T-helper 9 cell (primary cell): ENCODE results near the gene IFI27.
"Not testable (repeated sequence)": the region's sequence is repeated elsewhere in the genome, so short reads cannot be mapped to it uniquely, and the experiment has no call there.

Source experiments
- DNase-seq: peaks from one replicate; pipeline ENCODE4 v3.0.0-alpha.2; 2020

Gene IFI27

GRCh38 chr14:94126800-94127199 lies 16.3 kb downstream of the IFI27 start:
- DNase-seq, result no peak

- no peak for DNase-seq
Measured at GRCh38 chr14:94127330-94127729, 16.8 kb downstream of the IFI27 start.

DNA sequence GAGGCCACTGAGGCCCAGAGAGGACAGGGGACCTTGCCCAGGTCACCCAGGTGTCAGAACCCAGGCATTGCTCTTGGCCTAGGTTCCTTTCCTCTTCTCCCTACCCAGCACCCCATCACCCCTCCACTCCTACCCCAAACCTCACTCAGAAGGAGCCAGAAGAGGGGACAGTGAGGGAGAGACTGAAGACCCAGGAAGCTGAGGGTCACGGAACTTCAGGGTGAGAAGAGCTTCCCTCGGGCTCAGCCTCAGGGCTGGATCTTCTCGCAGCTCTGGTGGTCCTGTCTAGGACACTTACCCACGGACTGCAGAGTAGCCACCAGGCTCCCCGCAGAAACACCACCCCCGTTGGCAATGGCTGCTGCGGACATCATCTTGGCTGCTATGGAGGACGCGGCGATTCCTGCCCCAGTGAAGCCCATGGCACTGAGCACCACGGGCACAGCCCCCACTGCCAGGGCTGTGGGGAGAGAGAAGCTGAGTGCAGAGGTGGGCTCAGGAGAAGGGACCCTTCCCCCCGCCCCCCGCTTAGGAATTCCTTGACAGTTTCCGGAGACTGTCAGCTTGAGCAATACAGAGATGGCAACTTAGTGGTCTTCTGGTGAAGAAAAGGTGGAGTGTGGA lies 17.8 kb downstream of the IFI27 start:
- no peak for DNase-seq

DNA sequence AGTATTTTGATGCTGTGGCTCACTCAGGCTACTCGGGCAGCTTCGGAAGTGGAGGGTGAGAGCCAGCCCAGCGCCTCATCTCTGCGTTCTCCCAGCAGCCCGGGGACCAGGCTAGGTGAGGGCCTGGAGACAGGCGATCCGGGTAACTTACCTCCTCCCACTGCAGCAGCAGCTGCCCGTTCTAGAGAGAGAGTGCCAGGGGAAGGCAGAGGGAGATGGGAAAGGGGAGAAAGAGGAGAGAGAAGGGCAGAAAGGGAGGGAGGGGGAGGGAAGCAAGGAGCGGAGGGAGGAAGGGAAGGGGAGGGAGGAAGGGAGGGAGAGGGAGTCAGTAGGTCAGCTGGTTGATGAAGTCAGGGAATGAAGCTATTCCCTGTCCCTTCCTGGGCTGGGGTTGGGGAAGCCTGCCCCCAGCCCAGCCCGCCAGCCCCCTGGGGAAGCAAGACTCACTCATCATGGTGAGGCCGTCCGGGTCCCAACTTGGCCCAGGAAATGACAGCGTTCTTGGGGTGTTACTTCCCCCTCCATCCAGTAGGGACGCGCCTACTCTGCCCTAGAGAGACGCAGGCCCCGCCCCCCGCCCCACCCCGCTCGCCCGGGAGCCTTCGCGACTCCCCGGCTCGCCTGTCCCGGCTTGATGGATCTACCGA lies 18.7 kb downstream of the IFI27 start, which contains the start of gene IFI27L2:
Gene IFI27L2 (minus strand): TSS at position 494 of the 647 bp plus-strand sequence. CDS start 40 bp downstream, at position 454.
- DNase-seq, result peak; percentile 63

- peak; percentile 21 for DNase-seq
Measured at GRCh38 chr14:94129758-94130414, 19.4 kb downstream of the IFI27 start.

DNA sequence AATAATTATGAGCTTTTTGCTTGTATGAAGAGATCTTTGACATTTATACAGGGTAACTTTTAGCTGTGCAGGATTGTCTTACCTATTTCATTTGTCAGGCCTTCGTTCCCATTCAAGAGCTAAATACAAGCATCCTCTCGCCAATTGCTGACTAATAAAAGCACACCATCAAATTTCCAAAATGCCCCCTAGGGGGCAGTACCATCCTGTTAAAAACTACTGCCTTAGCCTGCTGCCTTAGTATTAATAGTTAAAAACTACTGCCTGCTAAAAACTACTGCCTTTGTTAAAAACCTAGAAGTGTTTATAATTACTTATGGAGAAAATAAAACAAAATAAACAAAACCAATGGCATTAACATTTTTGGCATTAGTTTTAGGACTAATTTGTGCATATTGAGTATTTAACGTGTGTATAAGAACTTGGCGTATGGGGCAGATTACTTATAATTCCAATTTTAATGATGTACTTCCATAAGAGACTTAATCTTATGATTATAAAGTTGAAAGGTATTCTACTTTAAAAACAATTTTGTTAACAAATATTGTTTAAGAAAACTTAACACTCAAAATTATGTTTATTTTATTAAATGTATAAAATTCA lies 21.9 kb downstream of the IFI27 start:
- peak; percentile 38 for DNase-seq

DNA sequence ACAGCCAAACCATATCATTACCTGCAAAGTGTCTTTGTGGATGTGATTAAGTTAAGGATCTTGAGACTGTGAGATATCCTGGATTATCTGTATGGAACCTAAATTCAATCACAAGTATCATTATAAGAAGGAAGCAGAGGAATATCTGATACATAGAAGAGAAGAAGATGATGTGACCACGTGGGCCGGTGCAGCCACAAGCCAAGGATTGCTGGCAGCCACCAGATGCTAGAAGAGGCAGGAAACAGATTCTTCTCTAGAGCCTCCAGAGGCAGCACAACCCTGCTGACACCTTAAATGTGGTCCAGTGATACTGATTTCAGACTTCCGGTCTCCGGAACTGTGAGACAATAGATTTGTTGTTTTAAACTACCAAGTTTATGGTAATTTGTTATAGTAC lies 24.9 kb downstream of the IFI27 start:
- no peak for DNase-seq

- DNase-seq, result peak; percentile 83
Measured at GRCh38 chr14:94136575-94137331, 26.2 kb downstream of the IFI27 start.

GRCh38 chr14:94138251-94138650 lies 27.7 kb downstream of the IFI27 start:
- DNase-seq, result no peak

DNA sequence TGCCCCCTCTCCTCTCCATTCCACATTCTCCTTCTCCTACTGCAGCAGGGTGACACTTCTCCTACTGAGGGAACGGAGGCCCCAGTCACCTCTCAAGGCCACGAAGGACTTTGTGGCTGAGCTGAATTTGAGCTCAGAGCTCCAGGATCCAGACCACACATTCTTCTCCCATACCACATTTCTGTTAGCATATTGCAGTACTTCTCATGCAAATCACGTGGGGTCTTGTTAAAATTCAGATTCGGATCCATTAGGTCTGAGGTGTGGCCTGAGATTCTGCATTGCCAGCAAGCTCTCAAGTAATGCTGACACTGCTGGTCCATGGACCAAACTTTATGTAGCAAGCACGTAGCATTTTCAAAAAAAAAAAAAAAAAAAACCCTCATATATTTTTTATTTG lies 28.5 kb downstream of the IFI27 start:
- DNase-seq, result no peak

DNA sequence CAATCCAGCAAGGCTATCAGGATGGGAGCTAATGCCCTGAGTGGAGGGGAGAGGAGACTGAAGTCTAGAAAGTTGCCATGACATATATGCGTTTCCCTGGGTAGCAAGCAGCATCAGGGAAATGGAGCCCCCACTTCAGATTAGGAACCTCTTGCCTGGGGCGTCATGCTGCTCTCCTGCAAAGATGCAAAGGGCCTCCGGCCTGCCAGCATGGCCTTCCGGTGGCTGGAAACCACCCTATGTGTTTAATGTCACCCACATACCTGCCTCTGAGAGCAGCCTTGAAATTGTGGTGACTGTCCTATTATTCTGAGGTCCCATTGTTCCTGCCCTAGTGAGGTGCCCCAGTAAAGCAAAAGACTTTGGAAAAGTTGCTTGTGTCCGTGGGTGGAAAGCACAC lies 28.9 kb downstream of the IFI27 start:
- no peak for DNase-seq

GRCh38 chr14:94142247-94142646 lies 31.7 kb downstream of the IFI27 start:
- no peak for DNase-seq

- no peak for DNase-seq
Measured at GRCh38 chr14:94142836-94143235, 32.3 kb downstream of the IFI27 start.

DNA sequence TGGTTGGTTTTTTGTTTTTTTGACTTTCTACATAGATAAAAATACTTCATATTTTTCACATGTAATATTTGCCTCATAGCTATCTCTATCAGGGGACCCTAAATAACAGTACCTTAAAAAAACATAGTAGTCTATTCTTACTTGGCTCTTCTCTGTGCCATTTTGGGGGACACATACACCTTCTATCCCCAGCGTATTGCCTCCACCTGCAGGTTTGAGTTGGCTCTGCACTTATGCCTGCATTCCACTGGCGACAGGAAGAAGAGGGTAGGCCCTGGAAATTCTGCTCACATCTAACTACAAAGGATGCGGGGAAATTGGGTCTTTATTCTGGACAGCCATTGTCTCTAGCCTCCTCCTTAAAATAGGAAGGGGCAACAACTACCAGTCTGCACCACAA lies 32.7 kb downstream of the IFI27 start:
- no peak for DNase-seq

DNA sequence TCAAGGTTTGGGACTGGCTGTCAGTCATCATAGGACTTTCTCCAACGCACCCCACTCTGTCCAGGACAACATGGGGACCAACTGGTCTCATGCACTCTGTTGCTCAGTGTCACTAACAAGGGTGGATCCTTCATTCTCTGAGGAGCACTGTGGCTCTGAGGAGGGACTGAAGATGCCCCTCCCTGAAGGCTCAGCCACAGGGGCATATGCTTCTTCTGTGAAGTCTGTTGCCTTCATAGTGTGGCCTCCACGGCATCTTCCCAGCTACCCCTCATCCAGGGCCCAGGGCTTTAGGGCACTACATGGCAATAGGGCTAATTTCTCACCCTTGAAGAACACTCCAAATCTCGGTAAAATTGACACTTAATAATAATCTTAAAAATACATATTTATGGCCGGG lies 33.2 kb downstream of the IFI27 start:
- DNase-seq, result no peak

- DNase-seq, result no peak
Measured at GRCh38 chr14:94144765-94145164, 34.2 kb downstream of the IFI27 start.

DNA sequence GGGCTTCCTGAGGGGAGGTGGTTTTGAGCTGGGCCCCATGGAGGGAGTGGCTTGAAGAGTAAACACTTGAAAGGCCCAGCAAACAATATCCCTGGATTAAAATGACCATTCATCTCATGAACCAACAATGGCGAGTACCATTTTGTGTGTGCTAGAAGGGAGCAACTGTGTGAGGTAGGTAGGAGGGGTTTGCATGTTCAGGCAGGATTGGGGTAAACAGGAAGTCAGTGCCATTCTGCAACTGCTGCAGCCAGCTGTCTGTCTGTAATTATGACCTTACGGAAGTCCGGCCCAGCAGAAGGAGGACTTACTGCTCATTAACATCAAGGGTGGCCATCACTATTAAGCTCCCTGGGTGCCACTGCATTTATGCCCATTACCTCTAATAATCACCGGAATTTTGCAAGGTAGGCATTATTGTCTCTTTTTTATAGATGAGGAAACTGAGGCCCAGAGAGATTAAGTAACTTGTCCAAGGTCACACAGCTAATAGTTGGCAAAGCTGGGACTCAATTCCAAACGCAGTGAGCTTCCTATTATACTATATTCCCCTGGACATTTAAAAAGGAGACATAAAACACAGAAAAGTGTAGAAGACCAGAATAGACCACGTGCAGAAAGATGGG lies 35.5 kb downstream of the IFI27 start:
- no peak for DNase-seq

DNA sequence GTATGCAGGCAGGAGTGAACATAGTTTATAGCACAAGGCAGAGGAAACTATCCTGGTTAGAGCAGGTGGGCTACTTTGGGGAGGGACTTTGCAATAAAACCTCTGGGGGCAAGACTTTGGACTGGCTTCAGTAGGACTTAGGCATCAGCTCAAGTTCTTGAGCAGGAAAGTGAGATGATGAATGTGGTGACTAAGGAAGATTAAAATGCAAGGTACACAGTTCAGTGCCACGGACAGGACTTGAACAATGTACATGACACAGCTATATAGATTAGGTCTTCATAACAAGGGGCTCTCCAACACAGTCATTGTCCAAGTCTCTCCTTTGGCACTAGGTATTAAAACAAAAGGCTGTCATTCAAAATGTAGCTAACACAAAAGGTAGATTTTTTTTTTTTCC lies 42.1 kb downstream of the IFI27 start:
- no peak for DNase-seq

GRCh38 chr14:94153750-94154342 lies 43.3 kb downstream of the IFI27 start:
- DNase-seq, result no peak

- not testable (repeated sequence) for DNase-seq
Measured at GRCh38 chr14:94156143-94156542, 45.6 kb downstream of the IFI27 start.

- no peak for DNase-seq
Measured at GRCh38 chr14:94157197-94157596, 46.7 kb downstream of the IFI27 start.

- no peak for DNase-seq
Measured at GRCh38 chr14:94158239-94158883, 47.8 kb downstream of the IFI27 start.
